Measurements from ENCODE around the gene TFIP11.

TFIP11 gene

DNA sequence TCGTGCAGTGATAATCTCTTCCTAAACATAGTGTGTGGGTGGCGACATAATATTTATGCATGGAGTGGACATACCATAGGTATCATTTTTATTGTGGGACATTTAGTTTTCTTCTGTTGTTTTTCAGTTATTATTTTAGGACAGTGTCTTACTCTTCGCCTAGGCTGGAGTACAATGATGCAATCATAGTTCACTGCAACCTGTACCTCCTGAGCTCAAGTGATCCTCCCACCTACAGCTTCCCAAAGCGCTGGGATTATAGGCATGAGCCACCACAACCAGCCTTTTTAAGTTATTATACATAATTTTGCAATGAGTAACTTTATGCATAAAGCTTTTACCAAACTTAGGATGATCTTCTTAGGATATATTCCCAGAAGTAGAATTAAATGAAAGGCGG, 25.9 kb downstream of the TFIP11 start:
- TF ChIP-seq, protein P1, sequence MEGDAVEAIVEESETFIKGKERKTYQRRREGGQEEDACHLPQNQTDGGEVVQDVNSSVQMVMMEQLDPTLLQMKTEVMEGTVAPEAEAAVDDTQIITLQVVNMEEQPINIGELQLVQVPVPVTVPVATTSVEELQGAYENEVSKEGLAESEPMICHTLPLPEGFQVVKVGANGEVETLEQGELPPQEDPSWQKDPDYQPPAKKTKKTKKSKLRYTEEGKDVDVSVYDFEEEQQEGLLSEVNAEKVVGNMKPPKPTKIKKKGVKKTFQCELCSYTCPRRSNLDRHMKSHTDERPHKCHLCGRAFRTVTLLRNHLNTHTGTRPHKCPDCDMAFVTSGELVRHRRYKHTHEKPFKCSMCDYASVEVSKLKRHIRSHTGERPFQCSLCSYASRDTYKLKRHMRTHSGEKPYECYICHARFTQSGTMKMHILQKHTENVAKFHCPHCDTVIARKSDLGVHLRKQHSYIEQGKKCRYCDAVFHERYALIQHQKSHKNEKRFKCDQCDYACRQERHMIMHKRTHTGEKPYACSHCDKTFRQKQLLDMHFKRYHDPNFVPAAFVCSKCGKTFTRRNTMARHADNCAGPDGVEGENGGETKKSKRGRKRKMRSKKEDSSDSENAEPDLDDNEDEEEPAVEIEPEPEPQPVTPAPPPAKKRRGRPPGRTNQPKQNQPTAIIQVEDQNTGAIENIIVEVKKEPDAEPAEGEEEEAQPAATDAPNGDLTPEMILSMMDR (IDR thresholded peaks at IDR 0.05): no peak
- Histone ChIP-seq H3K4me3 (ENCODE audit: low read depth in 1 of 2, low read length in 1 of 2) (no peak overlapping the region), H3K27me3 (no peaks in the 10 kb centered on the region), H3K4me1 (ENCODE audit: control insufficient read depth in 1 of 2, insufficient read depth in 1 of 2, low read depth in 1 of 2, low read length in 1 of 2) (peaks cover 20 to 21% of the 10 kb centered on the region in 2 experiments), H3K36me3 (peaks cover 37% of the 10 kb centered on the region), H3K9me3 (no peaks in the 10 kb centered on the region), H3K27ac (no peak overlapping the region)

- H3K36me3 ChIP-seq: peaks cover 32% of the 10 kb centered on the region
- H3K4me3 ChIP-seq (ENCODE audit: low read depth in 1 of 2, low read length in 1 of 2): no peak overlapping the region
- H3K27me3 ChIP-seq: no peaks in the 10 kb centered on the region
- H3K9me3 ChIP-seq: no peaks in the 10 kb centered on the region
- H3K4me1 ChIP-seq (ENCODE audit: control insufficient read depth in 1 of 2, insufficient read depth in 1 of 2, low read depth in 1 of 2, low read length in 1 of 2): peaks cover 25 to 26% of the 10 kb centered on the region in 2 experiments
- H3K27ac ChIP-seq: no peak overlapping the region
- TF ChIP-seq, protein P1 (IDR thresholded peaks at IDR 0.05): no peak
Observed at GRCh38 chr22:26485806-26486390, 26.4 kb downstream of the TFIP11 start.

GRCh38 chr22:26485013-26485412, 27.3 kb downstream of the TFIP11 start:
- TF ChIP-seq, protein P1 (IDR thresholded peaks at IDR 0.05): no peak
- Histone ChIP-seq H3K4me3 (ENCODE audit: low read depth in 1 of 2, low read length in 1 of 2) (no peak overlapping the region), H3K27me3 (no peaks in the 10 kb centered on the region), H3K27ac (no peak overlapping the region), H3K4me1 (ENCODE audit: control insufficient read depth in 1 of 2, insufficient read depth in 1 of 2, low read depth in 1 of 2, low read length in 1 of 2) (peaks cover 32 to 33% of the 10 kb centered on the region in 2 experiments), H3K9me3 (no peaks in the 10 kb centered on the region), H3K36me3 (peaks cover 25% of the 10 kb centered on the region)

DNA sequence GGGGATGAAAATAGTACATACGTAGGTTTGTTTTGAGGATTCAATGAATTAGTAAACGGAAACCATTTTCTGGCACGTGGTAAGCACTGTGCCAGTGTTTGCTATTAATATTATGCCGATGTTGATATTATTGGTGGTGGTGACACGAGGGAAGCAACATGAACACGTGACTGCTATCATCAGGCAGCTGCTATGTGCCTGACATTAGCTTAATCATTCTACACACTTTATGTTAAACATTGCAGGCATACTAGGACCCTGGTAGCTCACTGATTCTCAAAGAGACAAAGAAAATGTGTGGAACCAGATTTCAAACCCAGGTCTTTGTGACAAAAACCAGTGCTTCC, 27.9 kb downstream of the TFIP11 start:
- Histone ChIP-seq H3K36me3 (peaks cover 18% of the 10 kb centered on the region), H3K4me3 (ENCODE audit: low read depth in 1 of 2, low read length in 1 of 2) (peak overlapping the region; percentile 88 to 89), H3K27me3 (no peaks in the 10 kb centered on the region), H3K4me1 (ENCODE audit: control insufficient read depth in 1 of 2, insufficient read depth in 1 of 2, low read depth in 1 of 2, low read length in 1 of 2) (peaks cover 39 to 40% of the 10 kb centered on the region in 2 experiments), H3K9me3 (no peaks in the 10 kb centered on the region), H3K27ac (peak overlapping the region; percentile 86)
- TF ChIP-seq, protein P1 (IDR thresholded peaks at IDR 0.05): no peak

- Histone ChIP-seq H3K27me3 (no peaks in the 10 kb centered on the region), H3K36me3 (peaks cover 14% of the 10 kb centered on the region), H3K27ac (peak within 1 kb of the TSS; percentile 86), H3K4me1 (ENCODE audit: control insufficient read depth in 1 of 2, insufficient read depth in 1 of 2, low read depth in 1 of 2, low read length in 1 of 2) (peaks cover 45 to 46% of the 10 kb centered on the region in 2 experiments), H3K4me3 (ENCODE audit: low read depth in 1 of 2, low read length in 1 of 2) (peak within 1 kb of the TSS; percentile 88 to 89), H3K9me3 (no peaks in the 10 kb centered on the region)
- TF ChIP-seq, protein P1 (IDR thresholded peaks at IDR 0.05): peak; percentile 35
Observed at GRCh38 chr22:26483439-26484359, 28.6 kb downstream of the TFIP11 start, which contains the start of the genes HPS4 and SRRD. Gene HPS4, minus strand, starts transcription at chr22:26483783. Its CDS starts 2,021 bp downstream, at chr22:26481762. Gene SRRD, plus strand, starts transcription at chr22:26483877. Its CDS starts 14 bp downstream, at chr22:26483891.

Data from neutrophil (primary cell).